ENCODE measurements around the gene APMAP.
"Not testable (repeated sequence)": the region's sequence is repeated elsewhere in the genome, so short reads cannot be mapped to it uniquely, and the experiment has no call there.

APMAP gene

DNA sequence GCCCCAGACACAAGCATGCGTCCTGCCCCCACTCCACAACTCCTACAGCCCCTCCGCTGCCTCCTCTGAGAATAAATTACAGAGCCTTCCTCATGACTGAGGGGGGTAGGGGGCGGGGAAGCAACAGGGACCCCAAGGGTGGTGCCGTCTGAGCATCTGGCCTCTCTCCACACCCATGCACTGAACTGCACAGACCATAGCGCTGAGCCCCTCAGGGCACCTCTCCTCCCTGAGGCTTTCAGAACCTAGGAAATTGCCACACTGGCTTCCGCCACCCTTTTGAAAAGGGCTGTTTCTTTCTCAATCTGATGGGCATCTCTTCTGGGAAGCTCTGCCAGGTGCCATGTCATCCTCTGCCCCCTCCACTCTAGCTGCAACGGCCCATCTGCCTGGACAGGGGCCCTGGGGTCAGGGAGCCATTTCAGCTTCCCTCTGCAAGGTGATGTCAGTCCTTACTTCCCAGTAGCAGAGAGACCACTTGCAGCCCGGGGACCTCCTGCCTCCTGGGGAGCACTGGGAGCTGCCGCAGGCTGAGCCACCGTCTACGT, 40.9 kb downstream of the APMAP start:
- no peak for DNase-seq (ENCODE audit: low spot score)

DNA sequence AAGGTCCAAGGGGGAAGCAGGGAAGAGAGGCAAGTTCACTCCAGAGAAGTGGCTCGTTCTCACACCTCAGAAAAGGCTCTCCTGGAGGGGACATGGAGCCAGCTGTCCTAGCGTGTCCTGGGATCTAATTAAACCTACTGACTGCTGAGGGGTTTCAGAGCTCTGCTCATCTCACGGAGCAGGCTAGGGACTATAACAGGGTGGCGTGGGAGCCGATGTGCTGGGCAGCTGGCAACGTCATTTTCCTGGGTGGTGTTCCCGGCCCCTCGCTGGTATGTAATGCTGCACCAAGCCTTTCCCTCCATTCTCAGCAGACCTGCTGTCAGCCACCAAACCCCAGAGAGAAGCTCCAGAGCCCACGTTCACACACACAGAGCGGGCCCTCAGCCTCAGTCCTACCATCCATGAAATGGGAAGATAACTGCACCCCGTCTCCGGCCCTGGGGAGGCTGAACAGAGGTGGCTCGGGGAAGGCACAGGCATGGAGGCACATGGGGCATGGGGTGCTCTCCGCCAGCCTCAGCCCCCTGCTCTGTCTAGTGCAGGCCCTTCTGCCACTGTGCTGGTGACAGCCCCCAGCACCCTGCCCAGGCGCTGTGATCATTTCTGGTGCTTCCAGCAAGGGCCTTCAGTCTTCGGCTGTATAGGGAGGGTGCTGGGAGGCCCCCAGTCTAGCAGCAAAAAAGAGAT, 41.6 kb downstream of the APMAP start:
- no peak for DNase-seq (ENCODE audit: low spot score)

DNA sequence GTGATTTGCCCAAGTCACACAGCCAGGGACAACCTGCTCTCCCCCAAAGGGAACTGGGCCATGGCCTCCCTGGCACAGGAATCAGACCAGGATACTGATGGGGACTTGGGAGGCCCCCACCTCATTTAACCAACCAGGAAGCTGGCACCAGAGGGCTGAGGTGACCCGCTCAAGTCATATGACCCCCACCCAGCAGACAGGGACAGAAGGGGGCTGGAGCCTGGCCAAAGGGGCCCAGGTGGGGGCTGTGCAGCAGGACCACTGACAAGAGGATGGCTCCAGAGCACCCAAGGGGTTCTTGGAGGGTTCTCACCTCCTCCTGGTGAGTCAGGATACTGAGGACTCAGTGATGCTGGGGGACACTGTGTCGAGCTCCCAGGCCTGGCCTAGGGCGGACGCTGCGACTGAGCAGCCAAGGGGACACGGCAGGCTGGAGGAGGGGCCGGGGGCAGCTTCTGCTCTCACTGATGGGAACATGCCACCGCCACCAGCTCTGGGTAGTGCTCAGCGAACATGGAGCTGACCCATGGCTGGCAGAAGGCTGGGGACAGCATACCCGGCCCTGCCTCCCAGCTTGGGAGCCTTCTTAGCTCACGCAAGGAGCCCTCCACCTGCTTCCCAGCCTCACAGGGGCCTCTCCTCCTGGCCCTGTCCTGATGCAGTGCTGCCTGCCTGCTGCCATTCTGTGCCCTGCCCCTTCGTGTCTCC, 42.3 kb downstream of the APMAP start:
- DNase-seq (ENCODE audit: low spot score) = no peak

DNA sequence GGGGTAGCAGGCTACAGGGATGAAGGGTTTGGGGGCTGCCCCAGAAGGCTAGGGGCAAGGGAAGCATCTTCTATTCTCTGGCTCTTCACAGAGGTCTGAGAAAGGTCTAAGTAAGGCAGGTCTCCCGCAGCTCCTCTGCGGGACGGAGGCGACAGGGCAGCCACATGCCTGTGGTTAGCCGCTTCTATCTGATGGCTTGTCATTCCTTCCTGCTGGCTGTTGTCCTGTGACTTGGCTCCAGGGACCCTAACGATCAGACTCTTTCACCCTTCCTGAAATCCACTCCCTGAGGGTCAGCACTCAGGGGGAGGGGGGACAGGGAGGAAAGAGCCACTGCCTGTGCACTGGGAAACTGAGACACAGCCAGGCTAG, 42.8 kb downstream of the APMAP start:
- no peak for DNase-seq (ENCODE audit: low spot score)

DNA sequence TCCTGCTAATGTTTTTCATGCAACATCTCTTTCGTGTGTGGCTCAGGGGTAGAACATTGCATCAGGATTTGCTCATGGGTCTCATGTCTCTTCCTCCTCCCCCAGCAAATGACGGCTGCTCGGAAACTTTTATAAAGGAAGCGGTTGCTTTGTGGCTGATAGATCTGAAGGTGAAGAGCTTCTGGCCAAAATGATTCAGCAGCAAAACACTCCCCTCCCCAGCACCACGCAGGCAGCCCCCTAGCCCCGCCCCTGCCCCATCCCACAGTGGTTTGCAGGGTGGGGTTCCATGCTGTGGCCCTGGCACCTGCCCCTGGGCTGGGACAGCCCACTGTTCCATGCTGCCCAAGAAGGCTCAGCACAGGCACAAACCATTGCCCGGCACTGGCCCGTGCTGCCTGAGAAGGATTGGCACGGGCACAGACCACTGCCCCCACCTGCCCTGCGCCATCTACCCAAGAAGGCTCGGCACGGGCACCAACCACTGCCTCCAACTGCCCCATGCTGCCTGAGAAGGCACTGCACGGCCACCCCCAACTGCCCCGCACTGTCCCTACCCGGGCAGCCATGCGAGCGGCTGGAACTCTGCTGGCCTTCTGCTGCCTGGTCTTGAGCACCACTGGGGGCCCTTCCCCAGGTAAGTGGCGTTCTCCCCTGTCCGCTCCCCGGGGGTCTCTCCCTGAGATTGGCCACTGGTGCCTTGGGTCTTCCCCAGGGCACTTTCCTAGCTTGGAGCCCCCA, 43.4 kb downstream of the APMAP start, which contains the start of gene CST7:
Gene CST7, plus strand, starts transcription at position 331 of the 741 bp plus-strand sequence. Its CDS starts 237 bp downstream, at position 568.
- no peak for DNase-seq (ENCODE audit: low spot score)

DNA sequence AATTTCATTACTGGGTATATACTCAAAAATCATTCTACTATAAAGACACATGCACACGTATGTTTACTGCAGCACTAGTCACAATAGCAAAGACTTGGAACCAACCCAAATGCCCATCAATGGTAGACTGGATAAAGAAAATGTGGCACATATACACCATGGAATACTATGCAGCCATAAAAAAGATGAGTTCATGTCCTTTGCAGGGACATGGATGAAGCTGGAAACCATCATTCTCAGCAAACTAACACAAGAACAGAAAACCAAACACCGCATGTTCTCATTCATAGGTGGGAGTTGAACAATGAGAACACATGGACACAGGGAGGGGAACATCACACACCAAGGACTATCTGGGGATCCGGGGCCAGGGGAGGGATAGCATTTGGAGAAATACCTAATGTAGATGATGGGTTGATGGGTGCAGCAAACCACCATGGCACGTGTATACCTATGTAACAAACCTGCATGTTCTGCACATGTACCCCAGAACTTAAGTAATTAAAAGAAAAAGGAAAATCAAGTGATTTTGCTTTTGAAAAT, 44.1 kb downstream of the APMAP start:
- not testable (repeated sequence) for DNase-seq (ENCODE audit: low spot score)

DNA sequence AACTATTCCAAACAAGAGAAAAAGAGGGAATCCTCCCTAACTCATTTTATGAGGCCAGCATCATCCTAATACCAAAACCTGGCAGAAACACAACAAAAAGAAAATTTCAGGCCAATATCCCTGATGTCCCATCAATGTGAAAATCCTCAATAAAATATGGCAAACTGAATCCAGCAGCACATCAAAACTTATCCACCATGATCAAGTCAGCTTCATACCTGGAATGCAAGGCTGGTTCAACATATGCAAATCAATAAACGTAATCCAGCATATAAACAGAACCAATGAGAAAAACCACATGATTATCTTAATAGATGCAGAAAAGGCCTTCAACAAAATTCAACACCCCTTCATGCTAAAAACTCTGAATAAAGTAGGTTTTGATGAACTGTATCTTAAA, 46.2 kb downstream of the APMAP start:
- DNase-seq (ENCODE audit: low spot score) = not testable (repeated sequence)

DNA sequence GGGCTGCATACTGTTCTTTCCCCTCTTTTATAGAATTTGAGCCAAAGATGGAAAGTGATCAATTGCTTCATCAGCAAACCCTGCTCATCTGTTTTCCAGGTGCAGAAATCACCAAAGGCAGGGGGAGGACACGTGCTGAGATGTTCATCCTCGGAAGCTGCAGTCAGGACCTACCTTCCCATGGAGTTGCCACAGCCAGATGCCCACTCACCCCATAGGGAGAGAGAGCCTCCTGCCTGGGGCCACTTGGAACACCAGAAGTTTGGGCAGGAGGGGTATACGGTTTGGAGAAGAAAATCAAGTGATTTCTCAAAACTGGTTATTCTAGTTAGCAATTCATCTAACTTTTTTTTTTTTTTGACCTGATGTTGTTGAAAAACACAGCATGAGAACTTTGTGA, 48.8 kb downstream of the APMAP start:
- no peak for DNase-seq (ENCODE audit: low spot score)

DNA sequence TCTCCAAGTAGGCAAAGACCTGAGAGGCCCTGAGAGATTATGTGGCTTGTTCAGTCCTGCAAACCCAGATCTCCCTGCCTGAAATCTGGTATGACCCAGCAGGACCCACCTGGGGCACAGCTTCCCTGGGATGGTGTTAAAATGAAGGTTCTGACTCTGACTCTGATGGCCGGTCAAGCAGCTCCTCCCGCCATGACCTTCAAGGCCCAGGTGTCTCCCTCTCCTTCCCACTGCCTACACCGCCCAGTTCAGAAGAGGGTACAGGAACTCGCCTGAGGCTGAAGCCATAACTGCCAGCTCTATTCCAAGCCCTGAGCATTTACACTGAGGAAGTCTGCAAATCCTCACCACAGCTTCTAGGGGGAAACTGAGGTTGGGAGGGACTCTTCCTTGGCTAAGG, 49.4 kb downstream of the APMAP start:
- no peak for DNase-seq (ENCODE audit: low spot score)

DNA sequence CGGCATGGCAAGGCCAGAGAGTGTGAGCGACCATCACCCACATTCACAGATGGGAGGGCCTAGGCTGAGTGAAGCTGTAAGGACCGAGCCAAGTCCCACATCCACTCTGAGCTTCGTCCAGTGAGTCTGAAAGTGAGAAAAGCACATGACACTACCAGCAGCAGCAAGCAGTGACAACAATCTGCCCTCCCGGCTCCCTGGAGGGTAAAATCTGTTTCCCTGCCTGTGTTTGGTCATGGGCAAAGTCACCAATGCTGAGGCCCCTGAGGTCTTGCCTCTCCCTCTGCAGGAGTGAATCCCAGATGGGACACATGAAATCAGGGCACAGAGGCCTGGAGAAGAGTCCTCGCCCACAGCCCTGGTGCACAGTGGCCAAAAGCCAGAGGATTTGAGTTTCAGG, 49.9 kb downstream of the APMAP start:
- DNase-seq (ENCODE audit: low spot score) = no peak

DNA sequence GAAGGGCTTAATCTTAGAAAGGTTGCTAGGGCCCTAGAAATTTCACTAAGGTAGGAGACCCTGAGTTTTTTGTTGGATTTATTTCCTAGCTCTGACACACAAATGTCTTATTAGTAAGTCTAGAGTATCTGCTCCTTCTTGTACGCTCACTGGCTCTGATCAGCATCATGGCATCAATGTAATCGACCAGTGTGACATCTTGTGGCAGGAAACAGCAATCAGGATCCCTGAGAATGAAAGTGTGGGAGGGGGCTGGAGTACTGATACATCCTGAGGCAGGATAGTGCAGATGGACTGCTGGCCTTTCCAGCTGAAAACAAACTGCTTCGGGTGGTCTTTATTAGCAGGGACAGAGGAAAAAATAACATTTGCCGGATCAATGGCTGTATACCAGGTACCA, 53.5 kb downstream of the APMAP start:
- no peak for DNase-seq (ENCODE audit: low spot score)

DNA sequence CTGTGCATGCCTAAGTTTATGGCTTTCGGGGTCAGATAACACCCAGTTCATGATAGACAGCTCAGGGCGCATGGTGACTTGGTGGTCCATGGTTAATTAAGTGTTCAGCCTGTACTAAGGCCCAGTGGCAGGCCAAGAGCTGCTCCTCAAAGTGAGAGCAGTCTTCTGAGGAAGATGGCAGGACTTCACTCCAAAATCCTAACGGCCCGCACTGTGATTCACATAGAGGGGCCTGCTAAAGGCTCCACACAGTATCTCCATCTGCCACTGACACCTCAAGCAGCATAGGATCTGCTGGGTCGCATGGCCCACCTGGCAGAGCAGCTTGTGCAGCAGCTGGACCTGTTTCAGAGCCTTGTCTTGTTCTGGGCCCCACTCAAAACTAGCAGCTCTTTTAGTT, 54.1 kb downstream of the APMAP start:
- DNase-seq (ENCODE audit: low spot score) = no peak

DNA sequence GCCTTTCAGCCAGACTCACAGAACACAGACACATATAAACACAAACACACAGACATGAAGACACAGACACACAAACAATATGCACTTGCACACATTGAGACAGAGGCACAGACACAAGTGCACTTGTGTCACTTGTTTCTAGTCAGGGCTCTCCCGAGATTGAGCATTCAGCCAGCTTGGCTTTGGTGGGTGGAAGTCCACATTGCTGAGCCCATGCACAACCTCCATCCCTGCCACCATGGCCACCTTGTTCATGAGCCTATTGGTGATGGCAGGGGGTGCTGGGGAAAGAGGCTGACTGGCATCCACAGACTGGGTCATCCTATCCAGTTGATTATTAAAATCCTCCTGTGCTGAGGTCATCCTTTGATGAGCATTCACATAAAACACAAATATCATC, 55.0 kb downstream of the APMAP start:
- no peak for DNase-seq (ENCODE audit: low spot score)

DNA sequence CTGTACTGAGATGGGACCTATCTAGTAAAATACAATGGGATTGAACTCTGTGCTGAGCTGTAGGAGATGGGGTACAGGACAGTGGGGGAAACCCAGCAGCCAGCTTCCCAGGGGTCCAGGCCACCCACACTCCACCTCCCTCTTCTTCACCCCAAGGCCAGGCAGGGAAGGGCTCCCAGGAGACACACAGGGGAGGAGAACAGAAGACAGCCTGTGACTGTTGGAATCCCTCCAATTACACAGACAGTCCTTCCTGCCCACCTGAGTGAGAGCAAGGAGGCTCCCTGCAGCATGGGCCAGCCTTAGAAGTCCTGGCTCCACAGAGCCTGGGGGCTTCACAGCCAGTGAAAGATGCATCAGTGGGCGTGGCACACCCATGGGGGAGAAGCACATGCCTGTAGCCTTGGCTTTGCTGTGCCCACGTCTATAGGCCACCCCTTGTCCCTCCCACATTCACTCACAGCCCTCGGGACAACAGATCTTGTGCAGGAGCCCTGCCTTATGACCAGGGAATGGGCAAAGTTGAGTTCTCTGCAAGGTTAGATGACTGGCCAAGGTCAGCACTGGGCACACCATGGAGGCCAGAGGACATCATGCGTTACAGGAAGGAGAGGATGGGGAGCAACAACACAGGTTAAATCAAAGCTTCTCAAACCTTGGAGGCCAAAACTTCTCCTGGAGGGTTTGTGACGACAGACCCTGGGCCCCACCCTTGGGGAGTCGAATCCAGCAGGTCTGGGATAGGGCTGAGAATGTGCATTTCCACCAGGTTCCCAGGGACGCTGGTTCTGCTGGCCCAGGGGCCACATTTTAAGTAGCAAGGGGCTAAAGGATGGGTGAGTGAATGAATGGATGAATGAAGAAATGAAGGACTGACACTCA, 55.8 kb downstream of the APMAP start:
- no peak for DNase-seq (ENCODE audit: low spot score)

DNA sequence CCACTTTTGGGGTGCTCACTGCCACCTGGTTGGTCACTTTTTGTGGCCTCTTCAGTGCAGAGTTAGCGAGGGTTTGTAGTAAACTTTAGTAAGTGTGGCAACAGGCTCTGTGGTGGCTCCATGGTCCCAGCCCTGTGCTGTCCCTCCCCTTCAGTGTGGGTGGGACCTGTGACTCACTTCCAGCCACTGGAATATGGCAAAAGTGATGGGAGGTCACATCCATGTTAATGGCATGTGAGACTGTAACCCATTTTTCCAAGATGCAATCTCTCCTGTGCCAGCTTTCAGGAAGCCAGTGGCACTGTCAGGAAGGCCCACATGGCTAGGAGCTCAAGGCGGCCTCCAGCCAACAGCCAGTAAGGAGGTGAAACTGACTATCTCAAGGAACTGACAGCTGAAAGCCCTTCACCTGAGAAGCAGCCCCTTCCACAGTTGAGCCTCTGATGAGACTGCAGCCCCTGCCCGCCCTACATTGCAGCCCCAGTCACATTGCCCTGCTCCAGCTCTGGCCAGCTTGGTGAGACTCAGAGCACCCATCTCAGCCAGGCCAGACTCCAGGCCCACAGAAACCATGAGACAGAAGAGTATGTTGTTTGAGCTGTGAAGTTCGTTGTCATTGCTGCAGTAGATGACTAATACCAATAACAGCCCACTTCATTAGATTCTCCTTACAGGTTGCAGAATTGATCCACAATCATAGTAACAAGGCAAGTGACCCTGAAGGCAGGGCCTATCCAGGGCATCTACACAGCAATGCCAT, 56.6 kb downstream of the APMAP start:
- DNase-seq (ENCODE audit: low spot score) = no peak

DNA sequence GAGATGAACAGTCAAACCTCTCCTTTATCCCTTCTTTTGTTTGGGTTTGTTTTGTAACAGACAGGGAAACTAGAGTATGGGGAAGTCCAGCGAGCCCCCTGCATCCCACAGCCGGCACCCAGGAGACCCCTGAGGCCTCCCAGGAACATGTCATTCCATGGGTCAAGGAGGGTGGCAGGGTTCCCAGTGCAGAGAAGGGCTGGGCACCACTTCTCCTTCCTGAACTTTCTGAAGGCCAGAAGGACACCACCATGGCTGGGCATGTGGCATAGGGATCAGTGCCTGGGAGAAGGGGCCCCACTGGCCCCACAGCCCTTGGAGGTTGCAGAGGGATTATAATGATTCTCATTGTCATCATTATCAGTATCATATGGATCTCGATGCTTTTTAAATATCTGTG, 57.4 kb downstream of the APMAP start:
- no peak for DNase-seq (ENCODE audit: low spot score)

DNA sequence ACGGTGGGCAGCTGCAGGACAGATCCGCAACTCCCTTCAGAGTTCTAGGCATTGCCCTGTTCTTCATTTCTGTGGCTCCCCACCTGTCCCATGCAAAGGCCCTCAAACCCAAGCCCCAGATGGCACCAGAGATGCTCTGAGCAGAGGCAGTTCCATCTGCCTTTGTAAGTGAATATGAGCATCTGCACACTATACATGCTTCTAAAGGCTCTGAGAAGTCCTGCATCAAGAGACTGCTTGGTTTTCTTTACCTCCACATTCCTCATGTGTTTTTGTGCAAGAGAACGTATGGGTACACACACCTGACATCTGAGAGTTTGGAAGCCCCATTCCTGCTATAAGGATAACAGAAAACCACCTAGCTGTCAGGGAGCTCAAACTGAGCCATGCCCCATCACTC, 57.8 kb downstream of the APMAP start:
- no peak for DNase-seq (ENCODE audit: low spot score)

DNA sequence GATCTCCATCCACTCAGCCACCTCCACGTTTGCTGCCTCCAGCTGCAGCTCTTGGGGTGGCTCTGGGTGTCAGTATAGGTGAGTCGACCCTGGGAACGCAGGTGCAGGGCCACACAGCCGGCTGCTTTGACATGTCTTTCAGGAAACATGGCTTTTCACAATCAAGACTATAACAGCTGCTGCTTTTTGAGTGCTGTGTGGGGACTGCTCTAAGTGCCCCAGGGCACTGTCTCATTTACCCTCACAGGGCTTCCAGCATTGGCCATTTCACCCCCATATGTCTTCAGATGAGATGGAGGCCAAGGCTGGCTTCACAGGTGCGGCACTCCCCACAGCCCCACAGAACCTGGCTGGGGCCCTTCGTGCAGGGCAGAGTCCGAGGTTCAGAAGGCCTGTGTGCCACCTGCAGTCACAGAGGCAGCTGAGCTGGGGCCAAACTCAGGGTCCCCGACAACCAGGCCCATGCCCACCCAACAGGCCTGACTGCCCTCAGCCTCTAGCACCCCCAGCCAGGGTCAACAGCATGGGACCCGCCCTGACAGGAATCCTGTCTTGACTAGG, 58.4 kb downstream of the APMAP start:
- no peak for DNase-seq (ENCODE audit: low spot score)

DNA sequence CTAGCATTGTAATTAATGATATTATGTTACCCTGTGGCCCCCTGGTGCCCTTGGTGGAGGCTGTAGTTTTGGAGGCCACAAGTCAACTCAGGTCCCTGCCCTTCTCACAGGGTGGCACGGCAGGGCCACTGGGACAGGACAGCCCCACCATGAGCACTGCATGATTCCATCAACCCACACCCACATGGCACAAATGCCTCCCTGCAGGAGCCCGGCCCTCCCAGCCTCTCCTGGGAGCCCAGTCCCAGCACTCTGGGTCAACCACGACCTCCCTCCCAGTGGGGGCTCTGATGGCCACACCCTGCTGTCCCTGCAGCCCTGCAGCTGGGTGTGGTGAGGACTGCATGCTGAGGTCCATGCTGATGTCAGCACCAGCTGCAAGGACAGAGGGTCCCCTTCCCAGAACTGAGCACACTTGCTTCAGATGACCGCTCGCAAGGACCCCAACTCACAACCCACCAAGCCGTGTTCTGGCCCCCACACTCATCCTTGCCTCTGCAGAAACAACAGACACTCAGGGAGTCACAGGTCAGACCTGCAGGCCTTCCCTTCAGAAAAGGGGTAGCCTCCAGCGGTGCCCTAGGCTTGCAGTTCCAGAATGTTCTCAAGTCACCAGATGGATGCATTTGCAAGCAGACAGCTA, 59.2 kb downstream of the APMAP start:
- no peak for DNase-seq (ENCODE audit: low spot score)

DNA sequence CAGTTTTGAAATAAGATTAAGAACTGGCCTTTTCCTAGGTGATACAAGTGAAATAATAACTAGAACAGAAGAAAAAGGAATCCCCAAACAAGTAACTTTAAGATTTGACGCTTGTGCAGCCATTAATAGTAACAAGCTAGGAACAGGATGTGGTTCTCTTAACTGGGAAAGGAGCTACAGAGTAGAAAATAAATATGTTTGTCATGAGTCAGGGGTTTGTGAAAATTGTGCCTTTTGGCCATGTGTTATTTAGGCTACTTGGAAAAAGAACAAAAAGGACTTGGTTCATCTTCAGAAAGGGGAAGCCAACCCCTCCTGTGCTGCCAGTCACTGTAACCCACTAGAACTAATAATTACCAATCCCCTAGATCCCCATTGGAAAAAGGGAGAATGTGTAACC, 60.7 kb downstream of the APMAP start:
- not testable (repeated sequence) for DNase-seq (ENCODE audit: low spot score)

Data from cerebellar cortex (tissue), 1 donor.